Activated CD8-positive, alpha-beta T cell treated with anti-CD3 and anti-CD28 coated beads, Interleukin-2, amount 10 ng/mL, durations not matched to agents 7 days and 5 days (primary cell): Measurements from ENCODE around the gene GJE1. TPM values are rescaled to one million over a fixed set of nuclear protein-coding genes. Genes with fewer than 3 reads are reported as not detected.
"Not testable (repeated sequence)": the region's sequence is repeated elsewhere in the genome, so short reads cannot be mapped to it uniquely, and the experiment has no call there.

Experiments used
- ATAC-seq: fragments of 150-1000 bp; cut with Tn5 transposase; one replicate; pipeline ENCODE4 v1.10.0; 2021; ENCODE audit warnings: moderate library complexity
- CTCF ChIA-PET: fragments of 350-600 bp; sonication (Branson Sonifier 250); formaldehyde crosslinking; loops from one replicate; lab custom pipeline; 2021; ENCODE audit warnings: antibody characterized with exemption; lab: Charles Lee
- POLR2A ChIA-PET: fragments of 350-600 bp; sonication (Branson Sonifier 250); formaldehyde crosslinking; loops from one replicate; lab custom pipeline; 2021; ENCODE audit warnings: antibody characterized with exemption; lab: Charles Lee
- DNase-seq: peaks from one replicate; pipeline ENCODE4 v3.0.0-alpha.2; 2020
- H3K27ac Mint-ChIP-seq: one replicate; pipeline ENCODE4 v1.8.0; 2021; ENCODE audit warnings: mild to moderate bottlenecking, mixed read lengths
- H3K27me3 Mint-ChIP-seq: one replicate; pipeline ENCODE4 v1.8.0; 2021; ENCODE audit warnings: low read depth, mixed read lengths
- H3K36me3 Mint-ChIP-seq: one replicate; pipeline ENCODE4 v1.8.0; 2021; ENCODE audit warnings: low read depth, mixed read lengths
- H3K4me1 Mint-ChIP-seq: one replicate; pipeline ENCODE4 v1.8.0; 2021; ENCODE audit warnings: low read depth, mixed read lengths
- H3K4me3 Mint-ChIP-seq: one replicate; pipeline ENCODE4 v1.8.0; 2021; ENCODE audit warnings: mild to moderate bottlenecking, mixed read lengths
- H3K9me3 Mint-ChIP-seq: one replicate; pipeline ENCODE4 v1.8.0; 2022; ENCODE audit warnings: mixed read lengths; ENCODE audit not compliant: insufficient read depth
- total RNA-seq, 2 experiments: library from RNA; stranded (reverse); gene quantifications; one replicate each; pipeline ENCODE4 v1.2.3, GENCODE V29; 2021

GJE1 gene
- total RNA-seq, 2 experiments from 2014 or later: not detected

GRCh38 chr6:142141531-142141930, 8.8 kb downstream of the GJE1 start:
- H3K36me3 Mint-ChIP-seq, DNase-seq, H3K4me3 Mint-ChIP-seq, POLR2A ChIA-PET, CTCF ChIA-PET, ATAC-seq, H3K27ac Mint-ChIP-seq, H3K9me3 Mint-ChIP-seq, H3K27me3 Mint-ChIP-seq: not testable (repeated sequence)
- peaks cover 11% of the 10 kb centered on the region for H3K4me1 Mint-ChIP-seq

DNA sequence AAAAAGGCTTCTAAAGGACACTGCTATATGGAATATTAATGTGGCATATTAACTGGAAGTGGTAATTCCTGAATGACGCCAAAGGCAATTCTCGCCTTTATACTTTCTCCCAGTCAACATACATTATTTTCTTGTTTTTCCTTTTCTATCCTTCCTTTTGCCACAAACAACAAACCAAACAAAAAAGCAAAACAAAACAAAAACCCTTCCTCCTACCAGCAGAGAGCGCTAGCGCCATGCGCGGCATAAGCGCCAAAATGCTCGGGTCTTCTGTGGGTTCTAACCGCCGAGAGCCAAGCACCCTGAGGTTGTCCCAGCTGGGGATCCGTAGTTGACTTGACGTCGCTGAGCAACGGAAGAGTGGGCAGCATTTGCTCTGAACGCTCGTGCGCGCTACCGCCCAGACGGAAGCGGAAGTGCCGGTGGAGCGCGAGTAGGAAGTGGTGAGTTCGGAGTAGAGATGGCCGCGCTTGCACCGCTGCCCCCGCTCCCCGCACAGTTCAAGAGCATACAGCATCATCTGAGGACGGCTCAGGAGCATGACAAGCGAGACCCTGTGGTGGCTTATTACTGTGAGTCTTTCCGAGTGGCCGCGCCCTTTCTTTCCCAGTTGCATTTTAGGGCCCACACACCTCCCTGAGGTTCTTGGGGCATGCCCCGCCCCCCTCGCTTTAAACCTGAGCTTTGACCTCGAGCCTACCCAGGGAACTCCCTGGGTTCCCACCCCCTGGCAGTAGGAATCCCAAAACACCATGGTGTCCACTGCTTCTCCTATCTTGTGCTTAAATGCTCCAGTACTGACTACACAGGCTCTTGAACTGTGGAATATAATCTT, 14.3 kb downstream of the GJE1 start, which contains the start of the genes NMBR and VTA1:
NMBR (minus strand) TSS at position 295 of the 835 bp plus-strand sequence. CDS start 58,464 bp downstream, outside the sequence.
VTA1 (plus strand) TSS at position 436 of the 835 bp plus-strand sequence; CDS start at position 461, 25 bp downstream.
- ATAC-seq (peak; percentile 99), DNase-seq (peak; percentile 98)
- POLR2A ChIA-PET: interaction anchor here (1.1 to 1.6 kb wide), 3 partner anchors 9 to 673 kb away, joined by 3 to 7 read pairs (median 4); no protein-coding TSS in a partner anchor
- H3K27ac Mint-ChIP-seq: peak within 1 kb of the TSS; percentile 89
- CTCF ChIA-PET: interaction anchor here (0.7 to 4.3 kb wide), 13 partner anchors 8 to 1281 kb away, joined by 3 to 33 read pairs (median 4); no protein-coding TSS in a partner anchor
- H3K4me3 Mint-ChIP-seq: peak within 1 kb of the TSS; percentile 90
- H3K36me3 Mint-ChIP-seq: peaks cover 21% of the 10 kb centered on the region
- H3K4me1 Mint-ChIP-seq: peaks cover 42% of the 10 kb centered on the region
- H3K27me3 Mint-ChIP-seq: no peaks in the 10 kb centered on the region
- no peaks in the 10 kb centered on the region for H3K9me3 Mint-ChIP-seq

- CTCF ChIA-PET: no interaction called here
- Mint-ChIP-seq H3K4me1 (peaks cover 46% of the 10 kb centered on the region), H3K4me3 (no peak overlapping the region), H3K27ac (no peak overlapping the region), H3K27me3 (no peaks in the 10 kb centered on the region), H3K9me3 (no peaks in the 10 kb centered on the region), H3K36me3 (peaks cover 21% of the 10 kb centered on the region)
- no peak for DNase-seq
- ATAC-seq: no peak
- POLR2A ChIA-PET: no interaction called here
Measured at GRCh38 chr6:142152746-142153145, 20.0 kb downstream of the GJE1 start.

DNA sequence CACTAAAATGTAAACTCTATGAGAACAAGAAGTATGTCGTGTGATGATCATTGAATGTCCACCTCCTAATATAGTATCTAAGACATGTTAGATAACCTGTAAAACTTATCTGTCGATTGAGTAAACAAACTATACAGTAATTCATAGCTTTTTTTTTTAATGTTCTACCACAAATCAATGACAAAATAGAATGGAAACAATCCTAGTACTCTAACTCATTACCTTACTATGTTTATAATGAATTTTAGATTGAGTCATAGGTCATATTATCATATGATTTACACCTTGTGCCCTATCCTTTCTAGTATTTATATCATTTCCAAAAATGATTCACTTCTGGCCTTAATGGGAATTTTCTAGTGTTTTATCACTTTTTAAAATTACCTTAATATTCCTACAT, 20.5 kb downstream of the GJE1 start:
- DNase-seq (no peak), ATAC-seq (no peak)
- no peak overlapping the region for H3K27ac Mint-ChIP-seq
- H3K9me3 Mint-ChIP-seq: no peaks in the 10 kb centered on the region
- no peaks in the 10 kb centered on the region for H3K27me3 Mint-ChIP-seq
- peaks cover 44% of the 10 kb centered on the region for H3K4me1 Mint-ChIP-seq
- peaks cover 20% of the 10 kb centered on the region for H3K36me3 Mint-ChIP-seq
- POLR2A ChIA-PET: no interaction called here
- H3K4me3 Mint-ChIP-seq: no peak overlapping the region
- CTCF ChIA-PET: no interaction called here

- peaks cover 16% of the 10 kb centered on the region for H3K36me3 Mint-ChIP-seq
- no peaks in the 10 kb centered on the region for H3K9me3 Mint-ChIP-seq
- ChIA-PET POLR2A (no interaction called here), CTCF (interaction anchor here (0.6 to 3.2 kb wide), 4 partner anchors 7 to 412 kb away, joined by 3 to 33 read pairs (median 11); partner anchors contain the start of genes NMBR and VTA1)
- H3K27ac Mint-ChIP-seq: no peak overlapping the region
- H3K27me3 Mint-ChIP-seq: no peaks in the 10 kb centered on the region
- no peak overlapping the region for H3K4me3 Mint-ChIP-seq
- ATAC-seq (no peak), DNase-seq (no peak)
- H3K4me1 Mint-ChIP-seq: peaks cover 33% of the 10 kb centered on the region
Measured at GRCh38 chr6:142154336-142154735, 21.6 kb downstream of the GJE1 start.

DNA sequence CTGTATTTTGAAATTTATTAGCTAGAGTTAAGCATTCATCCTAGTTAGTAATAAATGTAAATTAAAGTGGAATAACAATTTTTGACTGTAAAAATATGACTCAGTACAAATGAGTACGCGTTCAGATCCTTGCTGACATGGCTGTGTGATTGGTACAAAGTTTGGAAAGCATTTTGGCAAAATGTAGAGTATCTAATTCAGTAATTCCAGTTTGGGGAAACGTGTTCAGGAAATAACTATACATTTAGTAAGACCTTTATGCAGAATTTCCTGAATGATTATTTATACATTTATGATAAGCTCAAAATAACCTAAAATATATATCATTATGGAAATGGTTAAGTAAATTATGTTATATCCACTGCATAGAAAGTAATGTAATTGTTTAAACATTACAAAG, 22.4 kb downstream of the GJE1 start:
- Mint-ChIP-seq H3K36me3 (peaks cover 14% of the 10 kb centered on the region), H3K27me3 (no peaks in the 10 kb centered on the region), H3K9me3 (no peaks in the 10 kb centered on the region), H3K27ac (no peak overlapping the region), H3K4me3 (no peak overlapping the region), H3K4me1 (peaks cover 27% of the 10 kb centered on the region)
- ATAC-seq (no peak), DNase-seq (no peak)
- CTCF ChIA-PET: interaction anchor here (1.8 to 3.2 kb wide), 8 partner anchors 8 to 411 kb away, joined by 5 to 33 read pairs (median 14); partner anchors contain the start of genes NMBR and VTA1
- POLR2A ChIA-PET: interaction anchor here (1.7 kb wide), 1 partner anchor 8 kb away, joined by 7 read pairs; the partner anchor contains the start of genes NMBR and VTA1

DNA sequence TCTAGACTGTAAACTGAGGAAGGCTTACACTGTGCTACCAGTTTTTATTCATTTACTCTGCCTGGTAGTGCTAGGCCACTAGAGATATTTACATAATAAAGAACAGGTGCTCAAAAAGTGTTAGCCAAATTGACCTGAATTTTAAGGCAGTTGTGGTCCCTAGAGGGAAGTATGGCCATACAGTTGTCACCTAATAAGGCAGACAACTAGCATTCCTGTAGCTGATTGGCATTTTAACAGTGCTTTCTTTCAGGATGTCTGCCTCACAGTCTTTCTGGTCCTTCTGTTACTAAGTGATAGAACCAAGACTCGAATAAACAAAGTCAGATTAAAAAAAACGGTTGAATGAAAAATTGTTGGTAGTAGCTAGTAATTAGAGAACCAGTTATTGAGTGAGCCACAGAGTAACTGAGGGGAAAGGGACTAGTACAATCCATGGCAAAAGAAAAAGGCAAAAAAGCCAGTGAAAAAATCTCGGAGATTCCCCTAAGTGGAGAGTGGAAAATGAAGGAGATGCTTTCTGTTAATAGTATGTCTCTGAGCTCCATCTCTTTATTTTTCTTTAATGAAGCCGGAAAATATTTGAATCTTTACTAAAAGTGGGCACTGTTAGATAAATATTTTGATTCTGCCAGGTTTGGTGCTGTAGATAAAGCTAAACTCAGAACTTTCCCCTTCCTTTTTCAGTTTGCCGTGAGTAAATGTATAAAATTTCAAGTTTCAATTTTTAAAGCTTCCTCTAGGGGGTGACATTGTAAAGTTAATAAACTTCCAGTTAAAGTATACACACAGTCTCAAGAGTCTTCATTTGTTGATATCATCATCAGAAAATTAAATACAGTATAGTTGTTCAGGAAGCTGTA, 23.4 kb downstream of the GJE1 start:
- H3K27ac Mint-ChIP-seq: no peak overlapping the region
- no peak overlapping the region for H3K4me3 Mint-ChIP-seq
- H3K27me3 Mint-ChIP-seq: no peaks in the 10 kb centered on the region
- ChIA-PET CTCF (interaction anchor here (0.6 to 3.2 kb wide), 33 partner anchors 8 to 537 kb away, joined by 3 to 33 read pairs (median 4); partner anchors contain the start of genes NMBR and VTA1), POLR2A (interaction anchor here (1.7 kb wide), 1 partner anchor 9 kb away, joined by 7 read pairs; the partner anchor contains the start of genes NMBR and VTA1)
- ATAC-seq (peak; percentile 63), DNase-seq (no peak)
- H3K36me3 Mint-ChIP-seq: peaks cover 4% of the 10 kb centered on the region
- H3K4me1 Mint-ChIP-seq: peaks cover 20% of the 10 kb centered on the region
- H3K9me3 Mint-ChIP-seq: no peaks in the 10 kb centered on the region

DNA sequence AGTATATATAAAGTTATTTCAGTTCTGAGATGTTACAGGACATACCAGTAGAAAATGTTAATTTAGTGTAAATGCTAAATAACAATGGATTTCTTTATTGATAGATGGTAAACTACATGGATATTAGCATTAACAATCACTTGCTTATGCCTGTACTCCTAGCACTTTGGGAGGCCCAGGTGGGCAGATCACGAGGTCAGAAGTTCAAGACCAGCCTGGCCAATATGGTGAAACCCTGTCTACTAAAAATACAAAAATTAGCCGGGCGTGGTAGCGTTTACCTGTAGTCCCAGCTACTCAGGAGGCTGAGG, 24.0 kb downstream of the GJE1 start:
- not testable (repeated sequence) for H3K4me3 Mint-ChIP-seq
- POLR2A ChIA-PET: interaction anchor here (1.7 kb wide), 1 partner anchor 9 kb away, joined by 7 read pairs; the partner anchor contains the start of genes NMBR and VTA1

DNA sequence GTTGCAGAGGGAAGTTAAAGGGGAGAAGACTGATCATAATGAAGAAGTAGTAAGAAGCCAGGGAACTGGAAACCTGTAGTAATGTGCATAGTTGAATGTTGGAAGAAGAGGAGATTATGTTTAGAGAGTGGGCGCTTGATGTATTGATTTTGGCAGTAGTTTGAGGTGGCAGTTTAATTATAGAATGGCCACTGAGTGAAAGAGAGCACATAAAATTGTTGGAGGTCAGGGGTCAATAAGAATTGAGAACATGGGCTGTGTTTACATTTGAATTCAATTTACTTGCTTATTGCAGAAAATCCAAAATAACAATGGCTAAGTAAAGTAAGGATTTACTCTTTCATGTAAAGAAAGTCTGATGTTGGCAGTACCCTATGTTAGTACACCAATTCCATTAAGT, 30.1 kb downstream of the GJE1 start:
- peaks cover 15% of the 10 kb centered on the region for H3K36me3 Mint-ChIP-seq
- DNase-seq: no peak
- no peak for ATAC-seq
- ChIA-PET CTCF (interaction anchor here (1.9 kb wide), 1 partner anchor 15 kb away, joined by 4 read pairs; no protein-coding TSS in a partner anchor), POLR2A (no interaction called here)
- no peaks in the 10 kb centered on the region for H3K9me3 Mint-ChIP-seq
- H3K4me1 Mint-ChIP-seq: no peaks in the 10 kb centered on the region
- H3K27me3 Mint-ChIP-seq: no peaks in the 10 kb centered on the region
- no peak overlapping the region for H3K27ac Mint-ChIP-seq
- no peak overlapping the region for H3K4me3 Mint-ChIP-seq

More for the DNA sequence above, 24.0 kb downstream of the GJE1 start:
- DNase-seq, ATAC-seq, H3K27me3 Mint-ChIP-seq, H3K9me3 Mint-ChIP-seq, H3K36me3 Mint-ChIP-seq, H3K27ac Mint-ChIP-seq: not testable (repeated sequence)
- CTCF ChIA-PET: interaction anchor here (0.6 to 3.2 kb wide), 29 partner anchors 8 to 536 kb away, joined by 3 to 33 read pairs (median 5); partner anchors contain the start of genes NMBR and VTA1
- H3K4me1 Mint-ChIP-seq: peaks cover 19% of the 10 kb centered on the region

DNA sequence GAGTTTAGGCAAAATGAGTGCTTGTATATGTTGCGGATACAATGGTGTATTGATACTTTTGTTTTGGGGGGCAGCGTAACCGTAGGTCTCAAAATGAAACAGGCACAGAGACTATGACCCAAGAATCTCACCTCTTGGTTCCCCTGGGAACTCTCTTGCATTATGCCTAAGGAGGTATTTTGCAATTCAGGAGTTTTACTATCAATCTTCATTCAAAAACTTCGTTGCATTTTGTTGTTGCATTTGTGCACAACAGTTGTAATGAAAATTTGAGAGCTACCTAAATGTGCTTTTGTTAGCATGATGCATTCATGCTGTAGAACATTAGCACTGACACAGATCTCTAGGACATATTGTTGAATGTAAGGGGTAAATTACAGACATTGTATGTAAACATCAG, 32.5 kb downstream of the GJE1 start:
- H3K4me3 Mint-ChIP-seq: no peak overlapping the region
- no peak overlapping the region for H3K27ac Mint-ChIP-seq
- DNase-seq (no peak), ATAC-seq (no peak)
- H3K4me1 Mint-ChIP-seq: no peaks in the 10 kb centered on the region
- H3K9me3 Mint-ChIP-seq: no peaks in the 10 kb centered on the region
- H3K36me3 Mint-ChIP-seq: peaks cover 16% of the 10 kb centered on the region
- ChIA-PET CTCF (interaction anchor here (1.3 to 2.5 kb wide), 3 partner anchors 9 to 222 kb away, joined by 4 to 15 read pairs (median 6); no protein-coding TSS in a partner anchor), POLR2A (no interaction called here)
- no peaks in the 10 kb centered on the region for H3K27me3 Mint-ChIP-seq

GRCh38 chr6:142167071-142167470, 34.3 kb downstream of the GJE1 start:
- Mint-ChIP-seq H3K4me1 (no peaks in the 10 kb centered on the region), H3K27ac (no peak overlapping the region), H3K4me3 (no peak overlapping the region), H3K27me3 (no peaks in the 10 kb centered on the region), H3K36me3 (peaks cover 18% of the 10 kb centered on the region), H3K9me3 (no peaks in the 10 kb centered on the region)
- ATAC-seq (no peak), DNase-seq (no peak)
- CTCF ChIA-PET: interaction anchor here (2.4 kb wide), 1 partner anchor 10 kb away, joined by 6 read pairs; no protein-coding TSS in a partner anchor
- POLR2A ChIA-PET: no interaction called here
